Keratinocyte (primary cell): ENCODE results near the gene RNF112. TPM values are rescaled to one million over a fixed set of nuclear protein-coding genes. Genes with fewer than 3 reads are reported as not detected.

ENCODE experiments used
- DNase-seq: peaks from one replicate; pipeline ENCODE4 v3.0.0-alpha.2; 2011; ENCODE audit warnings: low read depth, missing footprints, low spot score
- FAIRE-seq: peaks from 2 replicates; lab custom pipeline; 2011; peaks lifted over from hg19 to GRCh38; lab: Jason Lieb, UNC
- H2AFZ ChIP-seq: 2 replicates; pipeline ENCODE4 v1.6.0; 2012; ENCODE audit warnings: low read length, control low read depth, inconsistent platforms; ENCODE audit not compliant: control insufficient read depth
- H3K27ac ChIP-seq: 2 replicates; pipeline ENCODE4 v1.5.1; 2011; ENCODE audit warnings: low read length; ENCODE audit not compliant: control insufficient read depth, insufficient read depth
- H3K27me3 ChIP-seq: 3 replicates; pipeline ENCODE4 v1.6.0; 2011; ENCODE audit warnings: low read length; ENCODE audit not compliant: control insufficient read depth, insufficient read depth; ENCODE audit errors: extremely low read depth
- H3K36me3 ChIP-seq, 2 experiments: 2 replicates in 1 of 2; 3 replicates in 1 of 2; pipeline ENCODE4 v1.5.1; 2011; ENCODE audit warnings: low read length in 2 of 2, mild to moderate bottlenecking in 1 of 2; ENCODE audit not compliant: control insufficient read depth in 2 of 2, insufficient read depth in 2 of 2; ENCODE audit errors: extremely low read depth in 1 of 2
- H3K4me1 ChIP-seq: 3 replicates; pipeline ENCODE4 v1.5.1; 2011; ENCODE audit warnings: low read length; ENCODE audit not compliant: control insufficient read depth, insufficient read depth; ENCODE audit errors: extremely low read depth
- H3K4me2 ChIP-seq: 3 replicates; pipeline ENCODE4 v1.6.0; 2011; ENCODE audit warnings: low read depth, low read length; ENCODE audit not compliant: control insufficient read depth, insufficient read depth; ENCODE audit errors: extremely low read depth
- H3K4me3 ChIP-seq, 3 experiments: fragments of 200-600 bp in 1 of 3; sonication (generic) in 1 of 3; 2 replicates in 2 of 3; 3 replicates in 1 of 3; pipeline ENCODE4 v1.5.1; 2011 to 2016; ENCODE audit warnings: low read length in 3 of 3, mild to moderate bottlenecking in 3 of 3, control low read depth in 2 of 3, inconsistent platforms in 1 of 3, low read depth in 1 of 3, mixed read lengths in 1 of 3, mixed run types in 1 of 3, moderate library complexity in 1 of 3; ENCODE audit not compliant: control insufficient read depth in 2 of 3, insufficient read depth in 2 of 3; ENCODE audit errors: extremely low read depth in 1 of 3
- H3K79me2 ChIP-seq: 2 replicates; pipeline ENCODE4 v1.6.0; 2012; ENCODE audit warnings: low read length; ENCODE audit not compliant: control insufficient read depth, insufficient read depth
- H3K9ac ChIP-seq: 3 replicates; pipeline ENCODE4 v1.6.0; 2011; ENCODE audit warnings: low read length; ENCODE audit not compliant: control insufficient read depth, insufficient read depth; ENCODE audit errors: extremely low read depth
- H3K9me1 ChIP-seq: 3 replicates; pipeline ENCODE4 v1.6.0; 2011; ENCODE audit warnings: low read length; ENCODE audit not compliant: control insufficient read depth, insufficient read depth; ENCODE audit errors: extremely low read depth
- H3K9me3 ChIP-seq: 2 replicates; pipeline ENCODE4 v1.5.1; 2012; ENCODE audit warnings: low read depth, low read length; ENCODE audit not compliant: control insufficient read depth
- H4K20me1 ChIP-seq: 3 replicates; pipeline ENCODE4 v1.6.0; 2011; ENCODE audit warnings: low read length; ENCODE audit not compliant: control insufficient read depth, insufficient read depth; ENCODE audit errors: extremely low read depth
- CTCF ChIP-seq, 3 experiments: IDR thresholded peaks in 1 of 3; conservative IDR thresholded peaks in 1 of 3; optimal IDR thresholded peaks in 1 of 3; 2 replicates in 2 of 3; 3 replicates in 1 of 3; pipeline versions ENCODE3 to v1.5.1; 2011; ENCODE audit warnings: low read length in 3 of 3, mild to moderate bottlenecking in 3 of 3, moderate library complexity in 2 of 3, control low read depth in 1 of 3, inconsistent platforms in 1 of 3; ENCODE audit not compliant: insufficient read depth in 2 of 3; ENCODE audit errors: extremely low read depth in 1 of 3
- EZH2 ChIP-seq: IDR thresholded peaks from one replicate; pipeline ENCODE4 v1.6.1; 2012; ENCODE audit warnings: inconsistent platforms, mild to moderate bottlenecking, low read length, moderate library complexity
- dilution Hi-C: fragments of 300-500 bp; cut with MboI; formaldehyde crosslinking; loops from one replicate; pipeline ENCODE4 v1.7.0; 2020; ENCODE audit warnings: low sequenced_read_pairs; ENCODE audit not compliant: extremely low pct_ligation_motif_present
- polyA plus RNA-seq, 5 experiments: library from polyadenylated mRNA; depleted of rRNA in 3 of 5; stranded (reverse) in 3 of 5; stranded (forward) in 1 of 5; unstranded in 1 of 5; fragments of >200 nt; gene quantifications; 1 replicate in 1 of 5; 2 replicates in 3 of 5; 3 replicates in 1 of 5; pipeline versions ENCODE4 v1.2.1 to v1.2.3, GENCODE V29; 2011 to 2012; ENCODE audit warnings: missing spikeins in 2 of 5, low read depth in 1 of 5, low replicate concordance in 1 of 5

The RNF112 gene
- polyA plus RNA-seq, 1 donor (not counting 4 experiments of a cell fraction or from before 2014, with no cell fraction given) = 0.05 TPM

GRCh38 chr17:19369846-19370492 lies 41.1 kb upstream of the RNF112 start:
- Histone ChIP-seq H3K9me1 (no peaks in the 10 kb centered on the region), H3K4me1 (no peaks in the 10 kb centered on the region), H3K27me3 (no peaks in the 10 kb centered on the region), H4K20me1 (no peaks in the 10 kb centered on the region), H3K9ac (no peak overlapping the region), H3K9me3 (no peaks in the 10 kb centered on the region), H3K4me3 (no peak overlapping the region), H2AFZ (no peak overlapping the region), H3K36me3 (no peaks in the 10 kb centered on the region), H3K79me2 (no peaks in the 10 kb centered on the region), H3K4me2 (no peak overlapping the region), H3K27ac (no peak overlapping the region)
- TF ChIP-seq CTCF (optimal IDR thresholded peaks at IDR 0.05 in 1 of 3, IDR thresholded peaks at IDR 0.05 in 1 of 3, conservative IDR thresholded peaks at IDR 0.05 in 1 of 3; ENCODE audit: extremely low read depth in 1 of 3, insufficient read depth in 2 of 3, low read length in 3 of 3) (no peak), EZH2 (no peak)
- dilution Hi-C loops = loop anchor here (25.0 kb wide), 1 partner anchor 292 kb away; no protein-coding TSS in a partner anchor
- DNase-seq (no peak), FAIRE-seq (no peak)

GRCh38 chr17:19370493-19370960 lies 40.5 kb upstream of the RNF112 start:
- Histone ChIP-seq H3K27ac (no peak overlapping the region), H3K27me3 (no peaks in the 10 kb centered on the region), H3K4me3 (no peak overlapping the region), H3K79me2 (no peaks in the 10 kb centered on the region), H3K9me3 (no peaks in the 10 kb centered on the region), H3K36me3 (no peaks in the 10 kb centered on the region), H3K9me1 (no peaks in the 10 kb centered on the region), H4K20me1 (no peaks in the 10 kb centered on the region), H3K9ac (no peak overlapping the region), H3K4me1 (no peaks in the 10 kb centered on the region), H3K4me2 (no peak overlapping the region), H2AFZ (no peak overlapping the region)
- DNase-seq = no peak
- no peak for FAIRE-seq
- no peak for TF ChIP-seq CTCF (optimal IDR thresholded peaks at IDR 0.05 in 1 of 3, IDR thresholded peaks at IDR 0.05 in 1 of 3, conservative IDR thresholded peaks at IDR 0.05 in 1 of 3; ENCODE audit: extremely low read depth in 1 of 3, insufficient read depth in 2 of 3, low read length in 3 of 3)
- no peak for TF ChIP-seq EZH2
- dilution Hi-C loops = loop anchor here (25.0 kb wide), 1 partner anchor 292 kb away; no protein-coding TSS in a partner anchor
